H9 (cell line): ENCODE results near the gene GPR171. TPM values are rescaled to one million over a fixed set of nuclear protein-coding genes. Genes with fewer than 3 reads are reported as not detected.

ENCODE experiments used
- DNase-seq: peaks from one replicate; pipeline ENCODE4 v3.0.0-alpha.2; 2017
- H2AFZ ChIP-seq: one replicate; pipeline ENCODE4 v1.6.1; 2013; ENCODE audit warnings: mild to moderate bottlenecking, low read length, control low read depth, moderate library complexity
- H2AK5ac ChIP-seq: 2 replicates; pipeline ENCODE4 v1.6.1; 2013; ENCODE audit warnings: low read length, control low read depth, mixed read lengths; ENCODE audit not compliant: insufficient read length
- H2BK120ac ChIP-seq: one replicate; pipeline ENCODE4 v1.6.1; 2013; ENCODE audit warnings: low read depth, mild to moderate bottlenecking, low read length, control low read depth, inconsistent platforms; ENCODE audit not compliant: poor library complexity, severe bottlenecking
- H2BK12ac ChIP-seq: 2 replicates; pipeline ENCODE4 v1.6.1; 2013; ENCODE audit warnings: low read length, control low read depth, mixed read lengths, low read depth; ENCODE audit not compliant: insufficient read length
- H2BK15ac ChIP-seq: 2 replicates; pipeline ENCODE4 v1.6.1; 2013; ENCODE audit warnings: low read depth, low read length, control low read depth
- H2BK20ac ChIP-seq: one replicate; pipeline ENCODE4 v1.6.1; 2013; ENCODE audit warnings: low read depth, mild to moderate bottlenecking, low read length, control low read depth, inconsistent platforms; ENCODE audit not compliant: poor library complexity, severe bottlenecking
- H2BK5ac ChIP-seq: 2 replicates; pipeline ENCODE4 v1.6.1; 2013; ENCODE audit warnings: low read length, control low read depth, mixed read lengths; ENCODE audit not compliant: insufficient read length
- H3K14ac ChIP-seq: 2 replicates; pipeline ENCODE4 v1.6.1; 2013; ENCODE audit warnings: low read length, control low read depth; ENCODE audit not compliant: insufficient read depth
- H3K18ac ChIP-seq: 2 replicates; pipeline ENCODE4 v1.6.1; 2013; ENCODE audit warnings: low read depth, mild to moderate bottlenecking, mixed read lengths, low read length, control low read depth; ENCODE audit not compliant: insufficient read length
- H3K23ac ChIP-seq: 2 replicates; pipeline ENCODE4 v1.6.1; 2013; ENCODE audit warnings: low read length, control low read depth, mixed read lengths, low read depth; ENCODE audit not compliant: insufficient read length
- H3K23me2 ChIP-seq: 2 replicates; pipeline ENCODE4 v1.6.1; 2013; ENCODE audit warnings: low read depth, mild to moderate bottlenecking, mixed read lengths, low read length, control low read depth; ENCODE audit not compliant: insufficient read length, poor library complexity, severe bottlenecking
- H3K27ac ChIP-seq: 2 replicates; pipeline ENCODE4 v1.5.1; 2013; ENCODE audit warnings: low read length, control low read depth, mixed read lengths, low read depth; ENCODE audit not compliant: insufficient read length
- H3K27me3 ChIP-seq: 2 replicates; pipeline ENCODE4 v1.6.1; 2013; ENCODE audit warnings: low read length, control low read depth, inconsistent platforms; ENCODE audit not compliant: insufficient read depth
- H3K4ac ChIP-seq: 2 replicates; pipeline ENCODE4 v1.6.1; 2013; ENCODE audit warnings: low read depth, mild to moderate bottlenecking, control low read depth, inconsistent platforms, low read length, moderate library complexity
- H3K4me1 ChIP-seq: 2 replicates; pipeline ENCODE4 v1.6.1; 2013; ENCODE audit warnings: low read length, control low read depth, inconsistent platforms; ENCODE audit not compliant: insufficient read depth
- H3K4me2 ChIP-seq: 2 replicates; pipeline ENCODE4 v1.6.1; 2013; ENCODE audit warnings: low read length, control low read depth, mixed read lengths; ENCODE audit not compliant: insufficient read length, insufficient read depth
- H3K56ac ChIP-seq: 2 replicates; pipeline ENCODE4 v1.6.1; 2013; ENCODE audit warnings: low read depth, mild to moderate bottlenecking, mixed read lengths, low read length, control low read depth; ENCODE audit not compliant: insufficient read length
- H3K79me1 ChIP-seq: 2 replicates; pipeline ENCODE4 v1.6.1; 2013; ENCODE audit warnings: low read depth, mild to moderate bottlenecking, moderate library complexity, low read length, control low read depth, inconsistent platforms; ENCODE audit not compliant: insufficient read depth, poor library complexity, severe bottlenecking
- H3K79me2 ChIP-seq: 2 replicates; pipeline ENCODE4 v1.6.1; 2013; ENCODE audit warnings: low read length, control low read depth, inconsistent platforms; ENCODE audit not compliant: insufficient read depth
- H3K9ac ChIP-seq: 2 replicates; pipeline ENCODE4 v1.6.1; 2013; ENCODE audit warnings: low read length, control low read depth, mixed read lengths; ENCODE audit not compliant: insufficient read length; ENCODE audit errors: extremely low read depth
- H3K9me3 ChIP-seq: one replicate; pipeline ENCODE4 v1.6.1; 2013; ENCODE audit warnings: low read depth, low read length, inconsistent platforms; ENCODE audit not compliant: control insufficient read depth
- H3T11ph ChIP-seq: one replicate; pipeline ENCODE4 v1.6.1; 2013; ENCODE audit warnings: mild to moderate bottlenecking, low read length, control low read depth, inconsistent platforms
- H4K20me1 ChIP-seq: one replicate; pipeline ENCODE4 v1.6.1; 2013; ENCODE audit not compliant: control insufficient read depth, insufficient read length, insufficient read depth
- H4K5ac ChIP-seq: 2 replicates; pipeline ENCODE4 v1.6.1; 2013; ENCODE audit warnings: low read depth, mild to moderate bottlenecking, mixed read lengths, low read length, control low read depth; ENCODE audit not compliant: insufficient read length
- H4K8ac ChIP-seq: replicated peaks from 2 replicates; pipeline ENCODE4 v1.6.1; 2013; ENCODE audit warnings: low read length, control low read depth, mixed read lengths, low read depth; ENCODE audit not compliant: insufficient read length
- H4K91ac ChIP-seq: 2 replicates; pipeline ENCODE4 v1.6.1; 2013; ENCODE audit warnings: low read depth, mild to moderate bottlenecking, moderate library complexity, mixed read lengths, low read length, control low read depth; ENCODE audit not compliant: insufficient read length
- H3K27ac Mint-ChIP-seq, 3 experiments: 2 replicates in 2 of 3; 3 replicates in 1 of 3; pipeline ENCODE4 v1.8.0; 2020 to 2021; ENCODE audit warnings: mixed read lengths in 3 of 3, mild to moderate bottlenecking in 1 of 3, moderate library complexity in 1 of 3
- H3K27me3 Mint-ChIP-seq: 2 replicates; pipeline ENCODE4 v1.8.0; 2021; ENCODE audit warnings: low read depth, mild to moderate bottlenecking, moderate library complexity, mixed read lengths
- H3K36me3 Mint-ChIP-seq, 3 experiments: 2 replicates in 2 of 3; 3 replicates in 1 of 3; pipeline ENCODE4 v1.8.0; 2020 to 2021; ENCODE audit warnings: low read depth in 3 of 3, mixed read lengths in 3 of 3; ENCODE audit not compliant: insufficient read depth in 1 of 3
- H3K4me1 Mint-ChIP-seq, 2 experiments: 2 replicates each; pipeline ENCODE4 v1.8.0; 2020; ENCODE audit warnings: mixed read lengths in 2 of 2
- H3K4me3 Mint-ChIP-seq, 2 experiments: 2 replicates in 1 of 2; 3 replicates in 1 of 2; pipeline ENCODE4 v1.8.0; 2020 to 2021; ENCODE audit warnings: mild to moderate bottlenecking in 2 of 2, mixed read lengths in 2 of 2, moderate library complexity in 1 of 2
- H3K9me3 Mint-ChIP-seq, 2 experiments: 2 replicates in 1 of 2; 3 replicates in 1 of 2; pipeline ENCODE4 v1.8.0; 2020; ENCODE audit warnings: mild to moderate bottlenecking in 2 of 2, mixed read lengths in 2 of 2, moderate library complexity in 1 of 2
- CTCF ChIP-seq: fragments of 200-600 bp; sonication (generic); conservative IDR thresholded peaks from 3 replicates; pipeline ENCODE4 v1.8.0; 2021; ENCODE audit warnings: antibody characterized with exemption, mild to moderate bottlenecking
- WGBS: extraction: QIAGEN DNeasy Blood & Tissue Kit; methylation state at CpG from one replicate; pipeline ENCODE4 v1.1.7; 2013; ENCODE audit warnings: missing lambda C conversion rate, low lambda C conversion rate, mixed read lengths; ENCODE audit not compliant: insufficient read length; ENCODE audit errors: extremely low coverage; 5-methylcytosine and 5-hydroxymethylcytosine counted together
- total RNA-seq: library from RNA; stranded (reverse); gene quantifications from 2 replicates; pipeline ENCODE4 v1.2.1, GENCODE V29; 2021

GPR171 gene
- total RNA-seq, 1 experiment from 2014 or later, result not detected

GRCh38 chr3:151214459-151214858 is 11.4 kb upstream of the GPR171 start:
- H3K14ac ChIP-seq, result no peak overlapping the region
- no peak overlapping the region for H2AFZ ChIP-seq
- no peaks in the 10 kb centered on the region for H3K27me3 ChIP-seq
- H3K56ac ChIP-seq, result no peak overlapping the region
- peaks cover 12 to 19% of the 10 kb centered on the region in 2 experiments for H3K4me1 Mint-ChIP-seq
- H2BK15ac ChIP-seq, result no peak overlapping the region
- no peak overlapping the region for H3K27ac ChIP-seq
- no peak overlapping the region for H2BK12ac ChIP-seq
- H3K79me2 ChIP-seq, result no peaks in the 10 kb centered on the region
- H3K23ac ChIP-seq, result no peak overlapping the region
- DNase-seq, result no peak
- H3K9ac ChIP-seq, result no peak overlapping the region
- no CpG with 5 or more reads among the region's 1 CpG for WGBS
- H3K4me2 ChIP-seq, result no peak overlapping the region
- no peak overlapping the region for H2BK20ac ChIP-seq
- H3K27ac Mint-ChIP-seq, result no peak overlapping the region
- no peaks in the 10 kb centered on the region for H3K9me3 ChIP-seq
- H4K5ac ChIP-seq, result no peak overlapping the region
- H3T11ph ChIP-seq, result no peak overlapping the region
- no peak overlapping the region for H4K8ac ChIP-seq
- H3K9me3 Mint-ChIP-seq, result no peaks in the 10 kb centered on the region
- no peaks in the 10 kb centered on the region; a peak in 1 of 7 replicates for H3K36me3 Mint-ChIP-seq
- no peak overlapping the region for H3K18ac ChIP-seq
- H2BK5ac ChIP-seq, result no peak overlapping the region
- H2BK120ac ChIP-seq, result no peak overlapping the region
- no peaks in the 10 kb centered on the region for H4K20me1 ChIP-seq
- no peaks in the 10 kb centered on the region for H3K27me3 Mint-ChIP-seq
- H2AK5ac ChIP-seq, result no peak overlapping the region
- H3K4me3 Mint-ChIP-seq, result no peak overlapping the region
- peaks cover 4% of the 10 kb centered on the region; the same call in 1 of the 2 replicates for H3K4me1 ChIP-seq
- no peaks in the 10 kb centered on the region for H3K79me1 ChIP-seq
- no peak overlapping the region for H3K4ac ChIP-seq
- peak; percentile 40; the same call in 2 of the 3 replicates for TF ChIP-seq CTCF
- no peak overlapping the region for H4K91ac ChIP-seq
- H3K23me2 ChIP-seq, result no peaks in the 10 kb centered on the region
